Gastroesophageal sphincter (tissue), 3 donors: ENCODE measurements around the gene BEST4.

Experiments used
- POLR2A ChIP-seq, 2 donors: fragments of 450-650 bp; IDR thresholded peaks; one replicate each; pipeline ENCODE4 v1.6.1; 2017; ENCODE audit warnings: antibody characterized with exemption in 2 of 2, mild to moderate bottlenecking in 2 of 2, moderate library complexity in 1 of 2
- TF ChIP-seq, protein P1 (sequence below), 4 experiments: fragments of 200-600 bp in 2 of 4; fragments of 450-650 bp in 2 of 4; sonication (generic) in 1 of 4; IDR thresholded peaks; one replicate each; pipeline ENCODE4 v1.5.1; 2017 to 2019; ENCODE audit warnings: antibody characterized with exemption in 4 of 4, mild to moderate bottlenecking in 2 of 4, moderate library complexity in 2 of 4

DNA sequence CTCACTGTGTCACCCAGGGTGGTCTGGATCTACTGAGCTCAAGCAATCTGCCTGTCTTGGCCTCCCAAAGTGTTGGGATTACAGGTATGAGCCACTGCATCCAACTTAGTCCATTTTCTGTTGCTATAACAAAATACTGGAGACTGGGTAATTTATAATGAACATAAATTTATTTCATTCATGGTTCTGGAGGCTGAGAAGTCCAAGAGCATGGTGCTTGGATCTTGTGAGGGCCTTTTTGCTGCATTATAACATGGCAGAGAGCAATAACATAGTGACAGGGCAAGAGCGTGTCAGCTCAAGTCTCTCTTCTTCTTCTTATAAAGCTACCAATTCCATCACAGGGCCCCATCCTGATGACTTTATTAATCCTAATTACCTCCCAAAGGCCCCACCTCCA, 52.0 kb downstream of the BEST4 start:
- TF ChIP-seq, protein P1, sequence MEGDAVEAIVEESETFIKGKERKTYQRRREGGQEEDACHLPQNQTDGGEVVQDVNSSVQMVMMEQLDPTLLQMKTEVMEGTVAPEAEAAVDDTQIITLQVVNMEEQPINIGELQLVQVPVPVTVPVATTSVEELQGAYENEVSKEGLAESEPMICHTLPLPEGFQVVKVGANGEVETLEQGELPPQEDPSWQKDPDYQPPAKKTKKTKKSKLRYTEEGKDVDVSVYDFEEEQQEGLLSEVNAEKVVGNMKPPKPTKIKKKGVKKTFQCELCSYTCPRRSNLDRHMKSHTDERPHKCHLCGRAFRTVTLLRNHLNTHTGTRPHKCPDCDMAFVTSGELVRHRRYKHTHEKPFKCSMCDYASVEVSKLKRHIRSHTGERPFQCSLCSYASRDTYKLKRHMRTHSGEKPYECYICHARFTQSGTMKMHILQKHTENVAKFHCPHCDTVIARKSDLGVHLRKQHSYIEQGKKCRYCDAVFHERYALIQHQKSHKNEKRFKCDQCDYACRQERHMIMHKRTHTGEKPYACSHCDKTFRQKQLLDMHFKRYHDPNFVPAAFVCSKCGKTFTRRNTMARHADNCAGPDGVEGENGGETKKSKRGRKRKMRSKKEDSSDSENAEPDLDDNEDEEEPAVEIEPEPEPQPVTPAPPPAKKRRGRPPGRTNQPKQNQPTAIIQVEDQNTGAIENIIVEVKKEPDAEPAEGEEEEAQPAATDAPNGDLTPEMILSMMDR (IDR thresholded peaks at IDR 0.05) = no peak
- no peak for TF ChIP-seq POLR2A (IDR thresholded peaks at IDR 0.05)
